ENCODE results near the gene CIRBP. TPM values are rescaled to one million over a fixed set of nuclear protein-coding genes. Genes with fewer than 3 reads are reported as not detected.
A peak's percentile ranks its signal among the peaks of the same experiment; 100 is the strongest.

Gene CIRBP
- total RNA-seq, 4 donors from 2014 or later, result 258 to 623 (median 458) TPM

DNA sequence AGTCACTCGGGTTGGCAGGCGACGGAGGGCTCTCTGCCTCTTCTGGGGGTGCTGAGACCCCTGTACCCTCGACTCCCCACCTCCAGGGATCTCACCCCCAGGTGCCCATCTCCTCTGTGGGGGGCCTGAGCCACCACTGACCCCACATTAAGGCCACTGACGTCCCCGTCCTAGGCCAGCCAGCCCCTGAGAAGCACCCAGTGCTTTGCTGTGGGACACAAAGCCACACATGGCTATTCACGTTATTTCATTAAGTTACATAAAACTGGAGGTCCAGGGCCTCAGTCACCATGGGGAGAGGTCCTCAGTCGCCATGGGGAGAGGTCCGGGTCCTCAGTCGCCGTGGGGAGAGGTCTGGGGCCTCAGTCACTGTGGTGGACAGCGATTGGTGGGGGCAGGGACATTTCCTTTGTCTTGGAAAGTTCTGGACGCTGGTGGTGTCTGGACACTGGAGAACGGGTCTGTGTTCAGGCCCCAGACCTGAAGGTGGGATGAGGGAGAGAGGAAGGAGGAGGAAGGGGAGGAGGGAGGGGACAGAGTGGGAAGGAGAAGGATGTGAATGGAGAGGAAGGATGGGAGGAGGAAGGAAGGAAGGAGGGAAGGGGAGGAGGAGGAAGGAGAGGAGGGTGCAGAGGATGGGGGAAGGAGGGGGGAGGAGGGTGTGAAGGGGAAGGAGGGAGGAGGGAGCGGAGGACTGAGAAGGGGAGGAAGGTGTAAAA, 12.6 kb downstream of the CIRBP start:
- TF ChIP-seq, protein P1, sequence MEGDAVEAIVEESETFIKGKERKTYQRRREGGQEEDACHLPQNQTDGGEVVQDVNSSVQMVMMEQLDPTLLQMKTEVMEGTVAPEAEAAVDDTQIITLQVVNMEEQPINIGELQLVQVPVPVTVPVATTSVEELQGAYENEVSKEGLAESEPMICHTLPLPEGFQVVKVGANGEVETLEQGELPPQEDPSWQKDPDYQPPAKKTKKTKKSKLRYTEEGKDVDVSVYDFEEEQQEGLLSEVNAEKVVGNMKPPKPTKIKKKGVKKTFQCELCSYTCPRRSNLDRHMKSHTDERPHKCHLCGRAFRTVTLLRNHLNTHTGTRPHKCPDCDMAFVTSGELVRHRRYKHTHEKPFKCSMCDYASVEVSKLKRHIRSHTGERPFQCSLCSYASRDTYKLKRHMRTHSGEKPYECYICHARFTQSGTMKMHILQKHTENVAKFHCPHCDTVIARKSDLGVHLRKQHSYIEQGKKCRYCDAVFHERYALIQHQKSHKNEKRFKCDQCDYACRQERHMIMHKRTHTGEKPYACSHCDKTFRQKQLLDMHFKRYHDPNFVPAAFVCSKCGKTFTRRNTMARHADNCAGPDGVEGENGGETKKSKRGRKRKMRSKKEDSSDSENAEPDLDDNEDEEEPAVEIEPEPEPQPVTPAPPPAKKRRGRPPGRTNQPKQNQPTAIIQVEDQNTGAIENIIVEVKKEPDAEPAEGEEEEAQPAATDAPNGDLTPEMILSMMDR (IDR thresholded peaks at IDR 0.05), result no peak
- no peak for TF ChIP-seq POLR2A (IDR thresholded peaks at IDR 0.05)
- no peak for DNase-seq
- H3K4me3 ChIP-seq, result no peak overlapping the region
- H3K9me3 ChIP-seq, result no peaks in the 10 kb centered on the region
- peaks cover 0 to 11% (median 0%) of the 10 kb centered on the region in 3 donors for H3K36me3 ChIP-seq
- H3K27me3 ChIP-seq, result peaks cover 0 to 14% of the 10 kb centered on the region in 2 donors
- H3K27ac ChIP-seq, result no peak overlapping the region
- H3K4me1 ChIP-seq, result peaks cover 0 to 38% (median 5%) of the 10 kb centered on the region in 4 donors

- Histone ChIP-seq H3K27ac (peak overlapping the region in 2 of 4 donors; percentile 96), H3K4me3 (peak overlapping the region in 2 of 4 donors; percentile 42 to 50), H3K4me1 (peaks cover 0 to 42% (median 3%) of the 10 kb centered on the region in 4 donors), H3K36me3 (peaks cover 0 to 11% (median 0%) of the 10 kb centered on the region in 3 donors), H3K9me3 (no peaks in the 10 kb centered on the region), H3K27me3 (peaks cover 0 to 18% of the 10 kb centered on the region in 2 donors)
- TF ChIP-seq POLR2A (IDR thresholded peaks at IDR 0.05), result no peak
- TF ChIP-seq, protein P1 (IDR thresholded peaks at IDR 0.05), result no peak
- DNase-seq, result no peak
These were observed 13.6 kb downstream of the CIRBP start for GRCh38 chr19:1282588-1283206.

DNA sequence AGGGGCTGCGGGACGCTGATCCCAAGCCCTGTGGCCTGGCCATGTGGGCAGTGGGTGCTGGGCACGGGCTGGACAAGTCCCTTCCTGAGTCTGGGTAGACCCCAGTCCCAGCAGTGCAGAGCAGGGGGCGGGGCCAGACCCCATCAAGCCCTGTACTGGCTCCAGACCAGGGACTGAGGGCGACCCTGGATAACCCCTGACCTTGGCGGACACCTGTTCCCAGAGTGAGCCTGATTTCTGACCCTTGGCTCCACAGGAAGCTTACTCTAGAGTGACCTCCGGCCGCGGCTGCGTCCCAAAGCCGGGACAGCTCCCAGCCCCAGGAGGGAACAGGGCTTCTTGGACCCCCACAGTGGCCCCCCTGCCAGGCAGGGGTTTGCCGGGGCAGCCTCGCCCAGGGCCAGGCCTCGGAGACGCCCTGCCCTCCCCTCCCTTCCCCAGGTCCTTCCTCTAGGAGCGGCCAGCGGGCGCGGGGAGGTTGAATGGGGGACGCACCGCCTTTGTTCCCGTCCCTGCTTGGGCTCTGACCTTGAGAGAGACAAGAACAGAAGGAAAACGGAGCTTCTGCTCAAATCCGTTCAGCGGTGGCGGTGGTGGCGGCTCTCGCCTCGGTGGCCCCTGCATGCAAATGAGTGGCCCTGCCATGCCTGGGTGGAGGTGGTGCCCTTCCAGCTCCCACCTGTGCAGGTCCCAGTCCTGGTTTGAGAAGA, 14.2 kb downstream of the CIRBP start:
- Histone ChIP-seq H3K27ac (peak overlapping the region in 3 of 4 donors; percentile 79 to 96 (median 96)), H3K27me3 (peaks cover 0 to 18% of the 10 kb centered on the region in 2 donors), H3K9me3 (no peaks in the 10 kb centered on the region), H3K36me3 (peaks cover 0 to 11% (median 0%) of the 10 kb centered on the region in 3 donors), H3K4me1 (peaks cover 0 to 47% (median 3%) of the 10 kb centered on the region in 4 donors), H3K4me3 (peak overlapping the region in 2 of 4 donors; percentile 42 to 50)
- peak in 1 of 3 donors; percentile 61 for DNase-seq
- peak in 1 of 2 donors; percentile 11 for TF ChIP-seq POLR2A (IDR thresholded peaks at IDR 0.05)
- TF ChIP-seq, protein P1 (IDR thresholded peaks at IDR 0.05), result no peak

GRCh38 chr19:1283917-1284292, 14.8 kb downstream of the CIRBP start:
- TF ChIP-seq, protein P1 (IDR thresholded peaks at IDR 0.05), result no peak
- no peak for TF ChIP-seq POLR2A (IDR thresholded peaks at IDR 0.05)
- H3K27ac ChIP-seq, result peak overlapping the region in 3 of 4 donors; percentile 79 to 96 (median 96)
- no peak for DNase-seq
- H3K36me3 ChIP-seq, result peaks cover 0 to 8% (median 0%) of the 10 kb centered on the region in 3 donors
- H3K27me3 ChIP-seq, result peaks cover 0 to 18% of the 10 kb centered on the region in 2 donors
- peak overlapping the region in 2 of 4 donors; percentile 42 to 50 for H3K4me3 ChIP-seq
- peaks cover 0 to 47% (median 3%) of the 10 kb centered on the region in 4 donors for H3K4me1 ChIP-seq
- H3K9me3 ChIP-seq, result no peaks in the 10 kb centered on the region

DNA sequence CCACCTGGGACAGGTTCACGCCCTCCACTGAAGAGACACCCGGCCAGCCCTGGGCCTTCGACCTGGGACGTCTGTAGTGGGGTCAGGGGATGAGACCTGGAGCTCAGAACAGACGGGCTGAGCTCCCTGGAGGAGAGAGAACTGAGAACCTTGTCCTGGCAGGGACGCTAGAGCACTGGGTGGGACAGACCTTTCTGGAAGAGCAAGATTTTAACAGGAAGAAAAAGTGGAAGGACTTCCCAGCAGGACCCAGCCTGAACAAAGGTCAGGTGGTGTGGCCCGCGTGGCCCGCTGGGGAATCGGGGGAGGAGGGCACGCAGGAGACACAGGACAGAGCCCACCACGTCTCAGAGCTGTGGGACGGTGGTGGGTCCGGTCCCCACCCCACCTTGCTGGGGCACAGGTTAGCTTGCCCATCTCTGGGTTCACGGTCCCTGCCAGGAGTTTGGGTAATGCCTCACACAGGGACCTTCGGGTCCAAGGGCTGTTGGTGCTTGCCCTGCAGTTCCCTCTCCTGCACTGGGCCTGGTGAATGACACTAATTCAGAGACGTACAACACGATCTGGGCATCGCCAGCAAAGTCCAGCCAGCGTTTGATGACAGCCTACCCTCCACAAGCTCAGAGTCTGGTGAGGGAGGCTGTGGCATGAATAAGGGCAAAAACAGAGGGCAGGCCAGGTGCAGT, 15.3 kb downstream of the CIRBP start:
- Histone ChIP-seq H3K9me3 (no peaks in the 10 kb centered on the region), H3K27me3 (peaks cover 0 to 18% of the 10 kb centered on the region in 2 donors), H3K36me3 (peaks cover 0 to 2% (median 0%) of the 10 kb centered on the region in 3 donors), H3K4me1 (peaks cover 0 to 49% (median 3%) of the 10 kb centered on the region in 4 donors), H3K4me3 (peak overlapping the region in 2 of 4 donors; percentile 42 to 50), H3K27ac (peak overlapping the region in 3 of 4 donors; percentile 79 to 96 (median 96))
- DNase-seq, result peak in 2 of 3 donors; percentile 79 to 85
- TF ChIP-seq POLR2A (IDR thresholded peaks at IDR 0.05), result peak; percentile 62 to 78
- TF ChIP-seq, protein P1 (IDR thresholded peaks at IDR 0.05), result peak in 1 of 6 experiments; percentile 2

All from Peyer's patch (tissue), 4 donors.